Calu3 (cell line): ENCODE results near the gene GRIK4. TPM values are rescaled to one million over a fixed set of nuclear protein-coding genes. Genes with fewer than 3 reads are reported as not detected.

Source experiments
- BruUV-seq: library from RNA; stranded (reverse); fragments of 400-500 nt; replicated peaks from 2 replicates; lab custom pipeline; 2021; lab: Mats Ljungman, UMichigan
- CTCF ChIA-PET: fragments of 300-600 bp; sonication (Branson Sonifier 250); formaldehyde crosslinking; loops from one replicate; lab custom pipeline; 2022; ENCODE audit warnings: antibody characterized with exemption; lab: Charles Lee
- DNase-seq: peaks from one replicate; pipeline ENCODE4 v3.0.0; 2022
- H3K27ac Mint-ChIP-seq: one replicate; pipeline ENCODE4 v1.8.0; 2022; ENCODE audit warnings: mixed read lengths; ENCODE audit not compliant: unreplicated experiment
- H3K27me3 Mint-ChIP-seq: one replicate; pipeline ENCODE4 v1.8.0; 2022; ENCODE audit warnings: mixed read lengths; ENCODE audit not compliant: unreplicated experiment
- H3K36me3 Mint-ChIP-seq: one replicate; pipeline ENCODE4 v1.8.0; 2022; ENCODE audit warnings: mild to moderate bottlenecking, moderate library complexity, mixed read lengths; ENCODE audit not compliant: insufficient read depth, unreplicated experiment
- H3K4me1 Mint-ChIP-seq: one replicate; pipeline ENCODE4 v1.8.0; 2022; ENCODE audit warnings: mild to moderate bottlenecking, low read depth, mixed read lengths; ENCODE audit not compliant: unreplicated experiment
- H3K4me3 Mint-ChIP-seq: one replicate; pipeline ENCODE4 v1.8.0; 2022; ENCODE audit warnings: mild to moderate bottlenecking, low read depth, moderate library complexity, mixed read lengths; ENCODE audit not compliant: unreplicated experiment
- H3K9me3 Mint-ChIP-seq: one replicate; pipeline ENCODE4 v1.8.0; 2022; ENCODE audit warnings: low read depth, mixed read lengths; ENCODE audit not compliant: unreplicated experiment
- CTCF ChIP-seq: fragments of 200-600 bp; IDR thresholded peaks from one replicate; pipeline ENCODE4 v1.8.0; 2022; ENCODE audit warnings: antibody characterized with exemption; ENCODE audit not compliant: unreplicated experiment
- intact Hi-C: fragments of 100-400 bp; cut with micrococcal nuclease; formaldehyde crosslinking; loops from one replicate; pipeline ENCODE4 v1.10.0; 2022; ENCODE audit not compliant: unreplicated experiment
- total RNA-seq: library from RNA; stranded (reverse); gene quantifications from 2 replicates; pipeline ENCODE4 v1.2.3, GENCODE V29; 2022

Gene GRIK4
- total RNA-seq, 1 experiment from 2014 or later = not detected

DNA sequence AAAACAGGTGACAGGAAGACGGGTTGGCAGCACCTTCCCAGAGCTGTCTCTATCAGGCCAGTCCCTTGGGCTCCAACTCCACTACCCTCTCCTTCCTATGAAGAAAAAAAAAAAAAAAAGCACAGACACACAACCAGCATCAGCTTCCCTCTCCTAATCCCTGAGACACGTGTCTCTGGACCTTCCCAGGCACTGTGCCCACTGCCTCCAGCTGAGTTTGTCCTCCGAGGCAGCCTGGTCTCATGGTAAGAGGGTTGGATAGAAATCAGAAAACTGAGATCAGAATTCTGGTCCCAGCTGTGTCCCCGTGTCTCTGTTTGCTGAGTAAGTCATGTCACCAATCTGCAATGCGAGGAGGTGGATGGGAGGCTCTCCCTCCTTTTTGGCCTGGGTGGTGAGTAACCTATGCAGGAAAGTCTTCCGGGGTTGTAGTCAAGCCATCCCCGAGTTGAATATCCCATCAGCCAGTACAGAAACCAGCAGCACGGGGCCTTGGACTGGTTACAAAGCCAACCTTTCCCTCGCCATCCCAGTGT, 318.6 kb downstream of the GRIK4 start:
- CTCF ChIA-PET = no interaction called here
- Mint-ChIP-seq H3K36me3 (no peaks in the 10 kb centered on the region), H3K27me3 (peaks cover 72% of the 10 kb centered on the region), H3K4me1 (no peaks in the 10 kb centered on the region), H3K27ac (no peak overlapping the region), H3K9me3 (no peaks in the 10 kb centered on the region), H3K4me3 (no peak overlapping the region)
- no peak for TF ChIP-seq CTCF
- no peak for DNase-seq
- intact Hi-C loops = no loop called here
- no TSS peak for BruUV-seq

DNA sequence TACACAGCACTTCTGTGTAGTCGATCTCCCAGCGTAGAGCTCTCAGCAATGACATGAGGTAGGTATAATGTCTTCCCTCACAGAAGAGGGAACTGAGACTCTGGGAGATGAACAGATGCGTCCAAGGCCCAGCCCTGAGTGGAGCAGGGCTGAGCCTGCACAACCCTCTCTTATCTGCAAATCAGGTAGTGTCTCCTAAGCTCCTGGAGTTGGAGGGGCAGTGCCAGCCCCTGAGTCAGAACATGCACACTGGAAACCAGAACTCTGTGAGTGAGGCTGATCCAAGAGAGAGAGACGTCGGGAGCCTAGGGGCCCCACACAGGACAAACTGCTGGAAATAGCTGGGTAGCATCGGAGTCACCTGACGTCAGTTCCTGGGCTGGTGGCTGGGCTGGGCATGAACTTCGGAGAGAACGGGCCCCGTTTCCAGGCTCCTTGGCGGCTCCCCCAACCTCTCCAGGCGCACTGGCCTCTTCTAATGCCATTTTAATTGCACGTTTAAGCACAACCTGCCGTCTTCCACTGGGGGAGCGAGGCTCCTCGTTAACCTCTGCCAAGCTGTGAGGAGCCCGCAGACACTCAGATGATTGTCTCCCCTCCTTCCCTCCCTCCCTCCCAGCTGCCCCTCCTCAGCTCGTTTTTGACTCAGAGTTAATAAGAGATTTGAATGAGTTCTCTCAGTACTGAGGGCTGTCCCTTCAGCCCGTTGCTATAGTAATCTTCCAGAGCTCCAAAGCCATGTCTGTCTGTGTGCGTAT, 321.1 kb downstream of the GRIK4 start:
- Mint-ChIP-seq H3K4me1 (no peaks in the 10 kb centered on the region), H3K27ac (no peak overlapping the region), H3K9me3 (no peaks in the 10 kb centered on the region), H3K36me3 (no peaks in the 10 kb centered on the region), H3K27me3 (peaks cover 86% of the 10 kb centered on the region), H3K4me3 (no peak overlapping the region)
- intact Hi-C loops = no loop called here
- no TSS peak for BruUV-seq
- TF ChIP-seq CTCF = no peak
- CTCF ChIA-PET = no interaction called here
- DNase-seq = no peak

DNA sequence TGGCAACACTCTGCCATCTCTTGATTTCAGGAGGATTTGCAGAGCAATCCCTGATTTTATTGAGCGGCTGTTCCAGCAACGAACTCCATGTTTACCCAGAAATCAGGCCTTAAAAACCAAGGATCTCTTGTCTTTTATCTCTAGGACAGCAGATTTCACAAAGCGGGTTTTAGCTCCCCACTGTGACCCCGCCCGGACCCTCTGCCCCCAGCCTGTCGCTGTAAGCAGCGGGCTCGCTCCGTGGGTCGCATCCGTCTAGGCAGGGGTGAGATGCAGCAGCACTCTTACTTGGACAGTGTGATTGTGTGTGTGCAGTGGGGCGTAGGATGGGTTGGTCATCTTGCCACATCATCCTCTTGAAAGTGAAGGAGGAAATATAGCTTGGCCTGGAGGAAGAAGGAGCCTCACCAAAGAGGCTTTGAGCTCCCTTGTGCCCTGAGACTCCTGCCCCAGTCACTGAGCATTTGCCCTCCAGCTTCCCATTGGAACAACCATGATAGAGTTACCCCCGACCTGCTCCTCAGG, 323.2 kb downstream of the GRIK4 start:
- no peak for DNase-seq
- Mint-ChIP-seq H3K36me3 (no peaks in the 10 kb centered on the region), H3K9me3 (no peaks in the 10 kb centered on the region), H3K4me1 (no peaks in the 10 kb centered on the region), H3K27ac (no peak overlapping the region), H3K4me3 (no peak overlapping the region), H3K27me3 (peaks cover 78% of the 10 kb centered on the region)
- no peak for TF ChIP-seq CTCF
- intact Hi-C loops = no loop called here
- CTCF ChIA-PET = no interaction called here
- no TSS peak for BruUV-seq

DNA sequence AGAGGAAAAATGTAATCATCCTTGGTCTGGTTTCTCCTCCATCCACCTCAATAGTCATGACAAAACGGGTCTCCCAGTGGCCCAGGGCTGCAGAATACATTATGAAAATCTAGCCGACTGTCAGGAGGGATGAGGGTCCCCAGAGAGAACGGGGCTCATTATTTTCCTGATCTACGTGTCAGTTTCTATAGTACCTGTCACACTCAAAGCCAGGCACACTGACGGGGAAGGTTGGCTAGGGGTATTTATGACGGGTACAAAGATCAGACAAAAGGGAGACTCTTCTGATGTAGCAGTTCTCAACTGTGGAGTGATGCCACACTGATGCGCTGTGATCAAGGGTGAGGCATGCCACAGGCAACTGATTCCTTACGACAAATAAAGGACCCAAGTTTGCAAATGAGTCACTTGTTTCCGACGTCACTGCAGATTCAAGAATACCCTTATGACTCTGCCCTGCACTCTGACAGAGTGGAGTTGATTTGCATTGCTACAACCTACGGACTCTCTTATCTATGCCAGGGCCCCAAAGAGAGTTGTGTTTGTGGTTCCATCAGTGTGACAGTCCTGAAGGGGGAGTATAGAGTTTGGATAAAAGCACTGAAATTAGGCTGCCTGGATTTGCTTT, 324.2 kb downstream of the GRIK4 start:
- intact Hi-C loops = no loop called here
- no peaks in the 10 kb centered on the region for H3K4me1 Mint-ChIP-seq
- TF ChIP-seq CTCF = no peak
- H3K36me3 Mint-ChIP-seq = no peaks in the 10 kb centered on the region
- H3K4me3 Mint-ChIP-seq = no peak overlapping the region
- no peak for DNase-seq
- no peaks in the 10 kb centered on the region for H3K9me3 Mint-ChIP-seq
- H3K27ac Mint-ChIP-seq = no peak overlapping the region
- H3K27me3 Mint-ChIP-seq = peaks cover 80% of the 10 kb centered on the region
- no TSS peak for BruUV-seq
- CTCF ChIA-PET = no interaction called here
